ENCODE data around the gene ARHGAP6.

- TF ChIP-seq ZNF263 (CRISPR knock-in tag; IDR thresholded peaks at IDR 0.05) (no peak), HDAC6 (IDR thresholded peaks at IDR 0.05; ENCODE audit: low read depth, low read length) (no peak), ZNF205 (CRISPR knock-in tag; IDR thresholded peaks at IDR 0.05) (no peak), RERE (CRISPR knock-in tag; IDR thresholded peaks at IDR 0.05; ENCODE audit: low read depth) (no peak), TARDBP (CRISPR knock-in tag; IDR thresholded peaks at IDR 0.05) (no peak), ZNF280B (CRISPR knock-in tag; IDR thresholded peaks at IDR 0.05; ENCODE audit: borderline replicate concordance) (no peak), EP300 (IDR thresholded peaks at IDR 0.05; ENCODE audit: low read depth in 2 of 2, low read length in 2 of 2) (no peak), EP300 (CRISPR knock-in tag; IDR thresholded peaks at IDR 0.05; ENCODE audit: borderline replicate concordance) (no peak), KLF6 (CRISPR knock-in tag; IDR thresholded peaks at IDR 0.05) (no peak), STAT6 (CRISPR knock-in tag; IDR thresholded peaks at IDR 0.05; ENCODE audit: borderline replicate concordance) (no peak), ELF1 (CRISPR knock-in tag; IDR thresholded peaks at IDR 0.05) (no peak), EZH2 (conservative IDR thresholded peaks at IDR 0.05; ENCODE audit: low read depth, low read length) (no peak), CTCF (CRISPR knock-in tag; IDR thresholded peaks at IDR 0.05) (no peak), KLF16 (CRISPR knock-in tag; IDR thresholded peaks at IDR 0.05) (no peak), GATAD1 (CRISPR knock-in tag; IDR thresholded peaks at IDR 0.05) (no peak)
Measured at GRCh38 chrX:11272863-11273262, 392.9 kb downstream of the ARHGAP6 start.

All from HepG2 (cell line).